Left ventricle myocardium superior (tissue), 1 donor: ENCODE data around the gene CHRNB1. TPM values are rescaled to one million over a fixed set of nuclear protein-coding genes. Genes with fewer than 3 reads are reported as not detected.

ENCODE experiments used
- ATAC-seq: fragments of 200-7000 bp; cut with Tn5 transposase; one replicate; pipeline ENCODE4 v1.9.1; 2020; ENCODE audit warnings: mild to moderate bottlenecking, moderate library complexity
- DNase-seq: peaks from one replicate; pipeline ENCODE4 v3.0.0-alpha.2; 2020
- intact Hi-C: fragments of 100-400 bp; cut with micrococcal nuclease; formaldehyde crosslinking; loops from one replicate; pipeline ENCODE4 v1.11.0; 2022
- total RNA-seq: library from RNA; stranded (reverse); fragmentation: NEBNext Ultra II Directional; extraction: Animal tissue kit (Norgen Biotek cat#: 25700); gene quantifications from one replicate; pipeline ENCODE4 v1.2.1, GENCODE V29; 2021
- donor health status: DM: no; HTN: yes; CAD: no; lungs with severe emphysema.

Gene CHRNB1
- total RNA-seq, 1 donor from 2014 or later, result 9.6 TPM

- ATAC-seq, result no peak
- intact Hi-C loops, result no loop called here
- DNase-seq, result no peak
These were observed 52.8 kb downstream of the CHRNB1 start for GRCh38 chr17:7497636-7498035.

DNA sequence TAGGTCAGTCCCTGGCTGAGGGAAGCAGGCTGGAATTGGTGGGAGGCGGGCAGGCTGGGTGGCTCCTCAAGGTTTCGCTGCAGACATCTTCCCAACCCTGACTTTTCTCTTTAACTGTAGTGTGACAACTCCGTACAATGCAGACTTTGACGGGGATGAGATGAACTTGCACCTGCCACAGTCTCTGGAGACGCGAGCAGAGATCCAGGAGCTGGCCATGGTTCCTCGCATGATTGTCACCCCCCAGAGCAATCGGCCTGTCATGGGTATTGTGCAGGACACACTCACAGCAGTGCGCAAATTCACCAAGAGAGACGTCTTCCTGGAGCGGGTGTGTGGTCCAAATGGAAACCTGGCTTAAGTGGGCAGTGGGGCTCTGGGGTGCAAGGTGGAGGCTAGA lies 54.3 kb downstream of the CHRNB1 start:
- no peak for ATAC-seq
- intact Hi-C loops, result no loop called here
- DNase-seq, result no peak

DNA sequence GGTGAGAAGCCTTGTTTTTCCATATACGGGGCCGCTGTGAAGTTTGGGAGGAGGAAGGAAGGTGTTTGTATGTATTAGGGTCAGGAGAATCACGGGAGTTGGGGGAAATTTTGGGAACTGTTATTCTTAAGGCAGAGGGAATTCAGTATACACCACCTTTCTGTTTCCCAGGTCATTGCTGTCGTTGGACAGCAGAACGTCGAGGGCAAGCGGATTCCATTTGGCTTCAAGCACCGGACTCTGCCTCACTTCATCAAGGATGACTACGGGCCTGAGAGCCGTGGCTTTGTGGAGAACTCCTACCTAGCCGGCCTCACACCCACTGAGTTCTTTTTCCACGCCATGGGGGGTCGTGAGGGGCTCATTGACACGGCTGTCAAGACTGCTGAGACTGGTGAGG lies 56.9 kb downstream of the CHRNB1 start:
- DNase-seq (no peak), ATAC-seq (no peak)
- intact Hi-C loops, result no loop called here

DNA sequence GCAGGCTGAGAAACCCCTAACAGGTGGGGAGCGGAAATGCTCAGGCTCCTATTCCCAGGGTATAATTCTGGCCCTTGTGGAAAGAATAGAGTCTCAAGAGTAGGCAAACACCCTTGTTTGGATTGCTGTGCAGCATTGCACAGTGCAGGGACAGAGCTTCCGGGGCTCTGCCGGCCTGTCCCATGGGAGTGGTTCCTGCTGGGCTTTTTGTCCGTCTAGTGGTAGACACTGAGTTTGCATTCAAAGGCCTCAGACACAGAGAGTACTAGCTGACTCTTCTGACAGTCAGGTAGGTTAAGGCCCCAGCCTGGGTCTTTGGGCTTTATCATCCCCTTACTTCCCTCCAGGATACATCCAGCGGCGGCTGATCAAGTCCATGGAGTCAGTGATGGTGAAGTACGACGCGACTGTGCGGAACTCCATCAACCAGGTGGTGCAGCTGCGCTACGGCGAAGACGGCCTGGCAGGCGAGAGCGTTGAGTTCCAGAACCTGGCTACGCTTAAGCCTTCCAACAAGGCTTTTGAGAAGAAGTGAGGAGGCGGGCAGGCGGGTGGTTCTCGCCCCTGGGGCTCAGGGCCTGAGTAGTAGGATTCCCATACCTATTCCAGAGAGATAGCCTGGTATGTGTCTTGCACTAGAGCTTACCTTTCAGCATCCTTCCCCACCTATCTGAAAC lies 57.4 kb downstream of the CHRNB1 start:
- intact Hi-C loops, result no loop called here
- DNase-seq (no peak), ATAC-seq (no peak)

GRCh38 chr17:7502987-7503386 lies 58.1 kb downstream of the CHRNB1 start:
- no peak for DNase-seq
- intact Hi-C loops, result no loop called here
- ATAC-seq, result no peak

GRCh38 chr17:7503521-7503920 lies 58.7 kb downstream of the CHRNB1 start:
- no peak for ATAC-seq
- intact Hi-C loops, result no loop called here
- no peak for DNase-seq

Other genes starting within 250 kb of the CHRNB1 start
- 21.3 TPM for gene DLG4, start 225.2 kb upstream of the CHRNB1 start, total RNA-seq
- 2,270 TPM for gene ACADVL, start 225.1 kb upstream of the CHRNB1 start, total RNA-seq
- 23.5 TPM for gene DVL2, start 210.5 kb upstream of the CHRNB1 start, total RNA-seq
- 29.4 TPM for gene PHF23, start 205.6 kb upstream of the CHRNB1 start, total RNA-seq
- gene GABARAP, start 202.6 kb upstream of the CHRNB1 start, total RNA-seq, result 456 TPM
- gene CTDNEP1, start 193.3 kb upstream of the CHRNB1 start, total RNA-seq, result 122 TPM
- 85.3 TPM for gene ELP5, start 192.8 kb upstream of the CHRNB1 start, total RNA-seq
- 1.8 TPM for gene CLDN7, start 182.6 kb upstream of the CHRNB1 start, total RNA-seq
- gene SLC2A4, start 163.3 kb upstream of the CHRNB1 start, total RNA-seq, result 170 TPM
- gene YBX2, start 150.4 kb upstream of the CHRNB1 start, total RNA-seq, result 0.77 TPM
- gene EIF5A, start 137.4 kb upstream of the CHRNB1 start, total RNA-seq, result 311 TPM
- gene GPS2, start 129.7 kb upstream of the CHRNB1 start, total RNA-seq, result 75.0 TPM
- 34.7 TPM for gene NEURL4, start 115.7 kb upstream of the CHRNB1 start, total RNA-seq
- gene ACAP1, start 108.5 kb upstream of the CHRNB1 start, total RNA-seq, result 17.3 TPM
- 3.6 TPM for gene KCTD11, start 92.9 kb upstream of the CHRNB1 start, total RNA-seq
- not detected for gene TMEM95, start 89.9 kb upstream of the CHRNB1 start, total RNA-seq
- 2.2 TPM for gene TNK1, start 64.0 kb upstream of the CHRNB1 start, total RNA-seq
- 16.1 TPM for gene PLSCR3, start 50.5 kb upstream of the CHRNB1 start, total RNA-seq
- 53.5 TPM for gene TMEM256, start 41.0 kb upstream of the CHRNB1 start, total RNA-seq
- 6.5 TPM for gene NLGN2, start 37.2 kb upstream of the CHRNB1 start, total RNA-seq
- not detected for gene SPEM1, start 24.7 kb upstream of the CHRNB1 start, total RNA-seq
- not detected for gene SPEM2, start 19.4 kb upstream of the CHRNB1 start, total RNA-seq
- not detected for gene SPEM3, start 16.2 kb upstream of the CHRNB1 start, total RNA-seq
- 2.1 TPM for gene TMEM102, start 9.6 kb upstream of the CHRNB1 start, total RNA-seq
- 13.8 TPM for gene FGF11, start 5.5 kb upstream of the CHRNB1 start, total RNA-seq
- 70.9 TPM for gene ZBTB4, start 34.6 kb downstream of the CHRNB1 start, total RNA-seq
- not detected for gene SLC35G6, start 36.4 kb downstream of the CHRNB1 start, total RNA-seq
- 39.1 TPM for gene POLR2A, start 39.3 kb downstream of the CHRNB1 start, total RNA-seq
- 36.9 TPM for gene TNFSF12, start 104.0 kb downstream of the CHRNB1 start, total RNA-seq
- 8.5 TPM for gene TNFSF13, start 113.7 kb downstream of the CHRNB1 start, total RNA-seq
- gene SENP3, start 116.9 kb downstream of the CHRNB1 start, total RNA-seq, result 32.8 TPM
- 26.6 TPM for gene CD68, start 134.6 kb downstream of the CHRNB1 start, total RNA-seq
- 28.0 TPM for gene MPDU1, start 138.8 kb downstream of the CHRNB1 start, total RNA-seq
- 1.2 TPM for gene SOX15, start 145.0 kb downstream of the CHRNB1 start, total RNA-seq
- gene FXR2, start 169.8 kb downstream of the CHRNB1 start, total RNA-seq, result 103 TPM
- 74.4 TPM for gene SAT2, start 182.8 kb downstream of the CHRNB1 start, total RNA-seq
- gene SHBG, start 185.1 kb downstream of the CHRNB1 start, total RNA-seq, result not detected
- 3.2 TPM for gene ATP1B2, start 205.9 kb downstream of the CHRNB1 start, total RNA-seq
- gene TP53, start 242.4 kb downstream of the CHRNB1 start, total RNA-seq, result 13.7 TPM
- gene WRAP53, start 243.4 kb downstream of the CHRNB1 start, total RNA-seq, result 5.3 TPM